ENCODE measurements around the gene PEX11G. TPM values are rescaled to one million over a fixed set of nuclear protein-coding genes. Genes with fewer than 3 reads are reported as not detected.
A peak's percentile ranks its signal among the peaks of the same experiment; 100 is the strongest.

The PEX11G gene
- total and polyA plus RNA-seq, 9 of the 15 experiments (the other 6 are each of a cell fraction or from before 2014, with no cell fraction given), result 0.07 to 3.2 (median 0.70) TPM; not detected in 1

DNA sequence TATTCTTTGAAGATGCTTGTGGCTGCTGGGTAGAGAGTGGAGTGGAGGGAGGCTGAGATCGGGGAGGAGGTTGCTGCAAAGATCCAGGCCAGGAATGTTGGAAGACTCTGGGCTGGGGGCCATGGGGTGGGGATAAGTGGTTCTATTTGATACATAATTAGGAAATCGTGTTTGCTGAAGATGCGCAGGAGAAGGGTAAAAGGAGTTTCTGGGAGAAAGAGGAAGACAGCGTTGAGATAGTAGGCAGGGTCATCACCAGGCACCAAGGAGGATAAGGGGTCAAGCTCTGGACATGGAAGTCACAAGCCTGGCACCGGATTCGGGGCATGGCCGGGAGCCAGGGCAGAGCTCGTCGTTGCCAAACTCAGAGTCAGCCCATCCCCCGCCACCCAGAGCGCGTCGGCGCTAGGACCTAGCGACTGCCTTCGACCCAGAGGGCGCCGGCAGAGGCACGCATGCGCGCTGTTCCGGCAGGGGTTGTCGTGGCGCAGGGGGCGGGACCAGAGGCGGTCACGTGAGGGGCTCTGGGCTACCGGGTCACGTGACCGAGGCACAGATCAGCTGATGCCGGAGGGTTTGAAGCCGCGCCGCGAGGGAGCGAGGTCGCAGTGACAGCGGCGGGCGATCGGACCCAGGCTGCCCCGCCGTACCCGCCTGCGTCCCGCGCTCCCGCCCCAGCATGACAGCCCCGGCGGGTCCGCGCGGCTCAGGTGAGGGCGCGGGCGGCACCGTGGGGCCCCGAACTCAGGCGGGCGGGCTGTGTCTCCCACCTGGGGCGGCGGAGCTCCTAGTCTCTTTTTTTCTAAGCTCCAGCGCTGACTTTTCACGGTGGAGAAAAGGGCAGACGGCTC, 33.5 kb upstream of the PEX11G start, which contains the start of gene MCOLN1 (continued):
- TF ChIP-seq, protein P1, sequence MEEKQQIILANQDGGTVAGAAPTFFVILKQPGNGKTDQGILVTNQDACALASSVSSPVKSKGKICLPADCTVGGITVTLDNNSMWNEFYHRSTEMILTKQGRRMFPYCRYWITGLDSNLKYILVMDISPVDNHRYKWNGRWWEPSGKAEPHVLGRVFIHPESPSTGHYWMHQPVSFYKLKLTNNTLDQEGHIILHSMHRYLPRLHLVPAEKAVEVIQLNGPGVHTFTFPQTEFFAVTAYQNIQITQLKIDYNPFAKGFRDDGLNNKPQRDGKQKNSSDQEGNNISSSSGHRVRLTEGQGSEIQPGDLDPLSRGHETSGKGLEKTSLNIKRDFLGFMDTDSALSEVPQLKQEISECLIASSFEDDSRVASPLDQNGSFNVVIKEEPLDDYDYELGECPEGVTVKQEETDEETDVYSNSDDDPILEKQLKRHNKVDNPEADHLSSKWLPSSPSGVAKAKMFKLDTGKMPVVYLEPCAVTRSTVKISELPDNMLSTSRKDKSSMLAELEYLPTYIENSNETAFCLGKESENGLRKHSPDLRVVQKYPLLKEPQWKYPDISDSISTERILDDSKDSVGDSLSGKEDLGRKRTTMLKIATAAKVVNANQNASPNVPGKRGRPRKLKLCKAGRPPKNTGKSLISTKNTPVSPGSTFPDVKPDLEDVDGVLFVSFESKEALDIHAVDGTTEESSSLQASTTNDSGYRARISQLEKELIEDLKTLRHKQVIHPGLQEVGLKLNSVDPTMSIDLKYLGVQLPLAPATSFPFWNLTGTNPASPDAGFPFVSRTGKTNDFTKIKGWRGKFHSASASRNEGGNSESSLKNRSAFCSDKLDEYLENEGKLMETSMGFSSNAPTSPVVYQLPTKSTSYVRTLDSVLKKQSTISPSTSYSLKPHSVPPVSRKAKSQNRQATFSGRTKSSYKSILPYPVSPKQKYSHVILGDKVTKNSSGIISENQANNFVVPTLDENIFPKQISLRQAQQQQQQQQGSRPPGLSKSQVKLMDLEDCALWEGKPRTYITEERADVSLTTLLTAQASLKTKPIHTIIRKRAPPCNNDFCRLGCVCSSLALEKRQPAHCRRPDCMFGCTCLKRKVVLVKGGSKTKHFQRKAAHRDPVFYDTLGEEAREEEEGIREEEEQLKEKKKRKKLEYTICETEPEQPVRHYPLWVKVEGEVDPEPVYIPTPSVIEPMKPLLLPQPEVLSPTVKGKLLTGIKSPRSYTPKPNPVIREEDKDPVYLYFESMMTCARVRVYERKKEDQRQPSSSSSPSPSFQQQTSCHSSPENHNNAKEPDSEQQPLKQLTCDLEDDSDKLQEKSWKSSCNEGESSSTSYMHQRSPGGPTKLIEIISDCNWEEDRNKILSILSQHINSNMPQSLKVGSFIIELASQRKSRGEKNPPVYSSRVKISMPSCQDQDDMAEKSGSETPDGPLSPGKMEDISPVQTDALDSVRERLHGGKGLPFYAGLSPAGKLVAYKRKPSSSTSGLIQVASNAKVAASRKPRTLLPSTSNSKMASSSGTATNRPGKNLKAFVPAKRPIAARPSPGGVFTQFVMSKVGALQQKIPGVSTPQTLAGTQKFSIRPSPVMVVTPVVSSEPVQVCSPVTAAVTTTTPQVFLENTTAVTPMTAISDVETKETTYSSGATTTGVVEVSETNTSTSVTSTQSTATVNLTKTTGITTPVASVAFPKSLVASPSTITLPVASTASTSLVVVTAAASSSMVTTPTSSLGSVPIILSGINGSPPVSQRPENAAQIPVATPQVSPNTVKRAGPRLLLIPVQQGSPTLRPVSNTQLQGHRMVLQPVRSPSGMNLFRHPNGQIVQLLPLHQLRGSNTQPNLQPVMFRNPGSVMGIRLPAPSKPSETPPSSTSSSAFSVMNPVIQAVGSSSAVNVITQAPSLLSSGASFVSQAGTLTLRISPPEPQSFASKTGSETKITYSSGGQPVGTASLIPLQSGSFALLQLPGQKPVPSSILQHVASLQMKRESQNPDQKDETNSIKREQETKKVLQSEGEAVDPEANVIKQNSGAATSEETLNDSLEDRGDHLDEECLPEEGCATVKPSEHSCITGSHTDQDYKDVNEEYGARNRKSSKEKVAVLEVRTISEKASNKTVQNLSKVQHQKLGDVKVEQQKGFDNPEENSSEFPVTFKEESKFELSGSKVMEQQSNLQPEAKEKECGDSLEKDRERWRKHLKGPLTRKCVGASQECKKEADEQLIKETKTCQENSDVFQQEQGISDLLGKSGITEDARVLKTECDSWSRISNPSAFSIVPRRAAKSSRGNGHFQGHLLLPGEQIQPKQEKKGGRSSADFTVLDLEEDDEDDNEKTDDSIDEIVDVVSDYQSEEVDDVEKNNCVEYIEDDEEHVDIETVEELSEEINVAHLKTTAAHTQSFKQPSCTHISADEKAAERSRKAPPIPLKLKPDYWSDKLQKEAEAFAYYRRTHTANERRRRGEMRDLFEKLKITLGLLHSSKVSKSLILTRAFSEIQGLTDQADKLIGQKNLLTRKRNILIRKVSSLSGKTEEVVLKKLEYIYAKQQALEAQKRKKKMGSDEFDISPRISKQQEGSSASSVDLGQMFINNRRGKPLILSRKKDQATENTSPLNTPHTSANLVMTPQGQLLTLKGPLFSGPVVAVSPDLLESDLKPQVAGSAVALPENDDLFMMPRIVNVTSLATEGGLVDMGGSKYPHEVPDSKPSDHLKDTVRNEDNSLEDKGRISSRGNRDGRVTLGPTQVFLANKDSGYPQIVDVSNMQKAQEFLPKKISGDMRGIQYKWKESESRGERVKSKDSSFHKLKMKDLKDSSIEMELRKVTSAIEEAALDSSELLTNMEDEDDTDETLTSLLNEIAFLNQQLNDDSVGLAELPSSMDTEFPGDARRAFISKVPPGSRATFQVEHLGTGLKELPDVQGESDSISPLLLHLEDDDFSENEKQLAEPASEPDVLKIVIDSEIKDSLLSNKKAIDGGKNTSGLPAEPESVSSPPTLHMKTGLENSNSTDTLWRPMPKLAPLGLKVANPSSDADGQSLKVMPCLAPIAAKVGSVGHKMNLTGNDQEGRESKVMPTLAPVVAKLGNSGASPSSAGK (IDR thresholded peaks at IDR 0.05), result peak; percentile 71
- TF ChIP-seq TFAM (CRISPR knock-in tag; conservative IDR thresholded peaks at IDR 0.05) (no peak), CREM (IDR thresholded peaks at IDR 0.05; ENCODE audit: low read depth) (peak; percentile 80; the same call in 1 of the 2 replicates), HSF4 (CRISPR knock-in tag; IDR thresholded peaks at IDR 0.05; ENCODE audit: borderline replicate concordance) (no peak), EZH2 (IDR thresholded peaks at IDR 0.05; ENCODE audit: borderline replicate concordance, low read depth, low read length) (no peak)

All from K562 (cell line).